Lung (tissue), 12 donors: Measurements from ENCODE around the gene GHR. TPM values are rescaled to one million over a fixed set of nuclear protein-coding genes. Genes with fewer than 3 reads are reported as not detected.
A peak's percentile ranks its signal among the peaks of the same experiment; 100 is the strongest.

ENCODE experiments used
- ATAC-seq: fragments of 200-7000 bp; cut with Tn5 transposase; one replicate; pipeline ENCODE4 v1.9.1; 2020; ENCODE audit warnings: moderate number of reproducible peaks; ENCODE audit not compliant: insufficient read depth, low FRiP score
- DNase-seq, 3 donors: peaks; one replicate each; pipeline ENCODE4 v3.0.0-alpha.2; 2013 to 2017
- H3K27ac ChIP-seq, 2 donors: one replicate each; pipeline ENCODE4 v1.5.1; 2013; ENCODE audit warnings: mild to moderate bottlenecking in 2 of 2, moderate library complexity in 2 of 2, control low read depth in 1 of 2, inconsistent platforms in 1 of 2, low read depth in 1 of 2, low read length in 1 of 2
- H3K27me3 ChIP-seq, 3 donors: one replicate each; pipeline ENCODE4 v1.5.1; 2013; ENCODE audit warnings: low read length in 2 of 3; ENCODE audit not compliant: control insufficient read depth in 3 of 3, insufficient read depth in 3 of 3
- H3K36me3 ChIP-seq, 4 donors: one replicate each; pipeline ENCODE4 v1.5.1; 2013; ENCODE audit warnings: low read length in 4 of 4, mild to moderate bottlenecking in 1 of 4, moderate library complexity in 1 of 4; ENCODE audit not compliant: control insufficient read depth in 4 of 4, insufficient read depth in 4 of 4
- H3K4me1 ChIP-seq, 5 donors: one replicate each; pipeline ENCODE4 v1.5.1; 2013; ENCODE audit warnings: low read length in 5 of 5, mild to moderate bottlenecking in 2 of 5, moderate library complexity in 1 of 5; ENCODE audit not compliant: control insufficient read depth in 5 of 5, insufficient read depth in 5 of 5
- H3K4me3 ChIP-seq: one replicate; pipeline ENCODE4 v1.5.1; 2013; ENCODE audit warnings: mild to moderate bottlenecking, control low read depth, moderate library complexity
- H3K9ac ChIP-seq, 2 donors: one replicate each; pipeline ENCODE4 v1.5.1; 2013; ENCODE audit warnings: low read length in 2 of 2, control low read depth in 1 of 2; ENCODE audit not compliant: insufficient read depth in 1 of 2
- H3K9me3 ChIP-seq, 4 donors: one replicate each; pipeline ENCODE4 v1.5.1; 2013; ENCODE audit warnings: low read length in 3 of 4, mild to moderate bottlenecking in 1 of 4, moderate library complexity in 1 of 4; ENCODE audit not compliant: control insufficient read depth in 4 of 4, insufficient read depth in 3 of 4
- CTCF ChIP-seq: IDR thresholded peaks from 2 replicates; pipeline ENCODE4 v1.5.1; 2012; ENCODE audit warnings: mild to moderate bottlenecking; ENCODE audit errors: control extremely low read depth, extremely low read depth
- WGBS, 2 donors: extraction: QIAGEN DNeasy Blood & Tissue Kit; methylation state at CpG; one replicate each; pipeline ENCODE4 v1.1.7; 2013; 5-methylcytosine and 5-hydroxymethylcytosine counted together
- polyA plus RNA-seq, 2 donors: library from polyadenylated mRNA; stranded (reverse); fragments of 200-250 nt; gene quantifications; one replicate each; pipeline ENCODE4 v1.2.1, GENCODE V29; 2013
- total RNA-seq, 2 donors: library from RNA; depleted of rRNA in 1 of 2; stranded (reverse); fragments of >200 nt in 1 of 2; gene quantifications; one replicate each; pipeline ENCODE4 v1.2.1, GENCODE V29; 2014 to 2021
- donor health status: control.
- donor health status: control.
- donor health status: Bipolar disorder and iron deficiency.
- donor health status: healthy.
- donor health status: DM: yes; HTN: yes; CAD: no.

GHR gene
- total and polyA plus RNA-seq, 4 donors, result 0.98 to 23.8 (median 3.2) TPM

GRCh38 chr5:42483472-42484154 lies 60.4 kb downstream of the GHR start:
- Histone ChIP-seq H3K9ac (no peak overlapping the region), H3K4me3 (no peak overlapping the region), H3K9me3 (peaks cover 0 to 6% (median 0%) of the 10 kb centered on the region in 4 donors), H3K4me1 (peaks cover 0 to 10% (median 4%) of the 10 kb centered on the region in 5 donors), H3K27ac (no peak overlapping the region), H3K36me3 (no peaks in the 10 kb centered on the region), H3K27me3 (no peaks in the 10 kb centered on the region)
- 68 to 69% methylated on average over 5 of the region's 5 CpGs for WGBS, 2 donors
- DNase-seq (no peak), ATAC-seq (no peak)
- no peak for TF ChIP-seq CTCF

- H3K27ac ChIP-seq, result no peak overlapping the region
- WGBS, 2 donors, result 66 to 88% methylated on average over 3 of the region's 3 CpGs
- H3K4me3 ChIP-seq, result no peak overlapping the region
- no peaks in the 10 kb centered on the region for H3K27me3 ChIP-seq
- no peak overlapping the region for H3K9ac ChIP-seq
- DNase-seq (peak in 1 of 3 donors; percentile 31), ATAC-seq (no peak)
- H3K4me1 ChIP-seq, result peaks cover 0 to 20% (median 14%) of the 10 kb centered on the region in 5 donors
- H3K9me3 ChIP-seq, result peaks cover 0 to 6% (median 0%) of the 10 kb centered on the region in 4 donors
- no peaks in the 10 kb centered on the region for H3K36me3 ChIP-seq
- TF ChIP-seq CTCF, result no peak
Measured at GRCh38 chr5:42487077-42487476, 63.8 kb downstream of the GHR start.

GRCh38 chr5:42487821-42488220 lies 64.6 kb downstream of the GHR start:
- no peaks in the 10 kb centered on the region for H3K36me3 ChIP-seq
- no peaks in the 10 kb centered on the region for H3K9me3 ChIP-seq
- no peak overlapping the region for H3K4me3 ChIP-seq
- TF ChIP-seq CTCF, result no peak
- peaks cover 0 to 20% (median 14%) of the 10 kb centered on the region in 5 donors for H3K4me1 ChIP-seq
- ATAC-seq, result no peak
- DNase-seq, result no peak
- H3K9ac ChIP-seq, result no peak overlapping the region
- no peak overlapping the region for H3K27ac ChIP-seq
- H3K27me3 ChIP-seq, result no peaks in the 10 kb centered on the region

- no peak for ATAC-seq
- no peaks in the 10 kb centered on the region for H3K9me3 ChIP-seq
- peak in 2 of 3 donors; percentile 60 to 64 for DNase-seq
- WGBS, 2 donors, result 69 to 71% methylated on average over 2 of the region's 2 CpGs
- H3K4me3 ChIP-seq, result no peak overlapping the region
- H3K27ac ChIP-seq, result no peak overlapping the region
- H3K36me3 ChIP-seq, result no peaks in the 10 kb centered on the region
- peaks cover 0 to 31% (median 14%) of the 10 kb centered on the region in 5 donors for H3K4me1 ChIP-seq
- no peak overlapping the region for H3K9ac ChIP-seq
- H3K27me3 ChIP-seq, result no peaks in the 10 kb centered on the region
- TF ChIP-seq CTCF, result no peak
Measured at GRCh38 chr5:42490831-42491230, 67.6 kb downstream of the GHR start.
